Middle frontal gyrus (tissue), 1 donor: Measurements from ENCODE around the gene AKAP9.
"Not testable (repeated sequence)": the region's sequence is repeated elsewhere in the genome, so short reads cannot be mapped to it uniquely, and the experiment has no call there.

Source experiments
- DNase-seq: peaks from one replicate; pipeline ENCODE4 v3.0.0-alpha.2; 2015; ENCODE audit warnings: low spot score; ENCODE audit errors: extremely low spot score

Gene AKAP9

DNA sequence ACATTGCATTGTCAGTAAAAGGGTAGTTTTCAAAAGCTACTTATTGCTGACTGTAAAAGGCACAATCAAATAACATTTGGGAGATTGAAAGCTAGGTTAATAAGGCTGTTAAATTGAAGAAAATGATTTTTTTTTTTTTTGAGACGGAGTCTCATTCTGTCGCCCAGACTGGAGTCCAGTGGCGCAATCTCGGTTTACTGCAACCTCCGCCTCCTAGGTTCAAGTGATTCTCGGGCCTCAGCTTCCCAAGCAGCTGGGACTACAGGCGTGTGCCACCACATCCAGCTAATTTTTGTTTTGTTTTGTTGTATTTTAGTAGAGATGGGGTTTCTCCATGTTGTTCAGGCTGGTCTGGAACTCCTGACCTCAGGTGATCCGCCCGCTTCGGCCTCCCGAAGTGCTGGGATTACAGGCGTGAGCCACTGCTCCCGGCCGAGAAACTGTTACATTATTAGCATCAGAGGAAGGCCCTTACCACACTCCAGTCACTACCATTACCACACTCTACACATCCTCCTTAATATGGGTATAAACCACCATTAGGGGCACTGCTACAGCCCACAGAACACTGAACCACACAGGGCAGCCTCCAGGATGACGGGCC is 192.6 kb downstream of the AKAP9 start:
- DNase-seq = no peak

DNA sequence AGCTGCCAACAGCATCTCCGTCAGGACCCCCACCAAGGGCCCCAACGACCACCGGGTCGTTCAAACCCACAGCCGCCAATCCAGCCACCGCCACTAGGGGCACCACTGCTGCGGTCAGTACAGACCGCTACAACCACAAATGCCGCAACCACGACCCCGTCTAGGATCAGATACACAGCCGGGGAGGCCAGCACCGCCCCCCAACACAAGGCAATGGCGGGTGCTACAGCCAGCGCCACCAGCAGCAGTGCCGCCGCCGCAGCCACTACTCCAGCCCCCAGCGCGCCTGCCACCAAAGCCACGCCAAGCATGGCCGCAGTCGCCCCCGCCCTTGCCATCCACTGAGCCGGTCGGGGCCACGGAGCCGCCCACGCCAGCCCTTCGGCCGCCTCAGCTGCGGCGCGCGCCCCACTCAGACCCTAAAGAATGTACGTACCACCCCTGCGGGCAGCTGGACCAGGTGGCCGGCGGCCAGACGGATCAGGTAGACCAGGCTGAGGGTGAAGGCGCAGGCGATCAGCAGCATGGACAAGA is 193.1 kb downstream of the AKAP9 start:
- DNase-seq = no peak

DNA sequence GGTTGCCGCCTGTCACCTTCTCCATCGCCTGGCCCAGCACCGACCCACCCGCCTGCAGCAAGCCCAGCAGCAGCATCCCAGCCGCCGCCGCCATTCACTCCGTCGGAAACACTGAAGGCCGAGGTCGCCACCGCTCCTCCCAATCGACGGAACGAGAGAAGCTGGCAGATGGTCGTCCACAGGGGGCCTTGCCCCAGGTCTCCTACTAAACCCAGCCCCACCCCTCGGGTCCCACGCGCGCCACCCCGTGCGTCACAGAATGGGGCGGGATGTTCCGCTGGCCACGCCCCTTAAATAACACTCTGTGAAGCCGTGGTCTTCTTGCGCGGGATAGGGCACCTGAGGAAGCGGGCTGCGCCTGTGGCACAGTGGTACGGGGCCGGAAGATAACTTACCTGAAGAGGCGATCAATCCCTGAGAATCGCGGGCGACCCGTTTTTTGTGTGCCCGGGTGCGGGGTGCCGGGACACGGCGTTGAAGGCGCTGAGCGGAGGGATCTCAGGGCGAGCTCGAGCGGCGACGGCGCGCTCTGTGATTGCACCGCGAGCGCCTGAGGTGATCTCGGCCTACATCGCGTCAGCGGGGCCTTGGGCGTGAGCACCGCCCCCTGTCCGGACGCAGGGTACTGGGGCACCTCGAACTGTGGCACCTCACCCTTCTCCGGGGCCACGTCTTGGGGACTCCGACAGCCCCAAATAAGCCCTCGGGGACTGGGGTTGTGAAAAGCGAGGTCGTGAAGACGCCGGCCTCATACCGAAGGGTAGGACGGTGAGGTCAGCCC is 193.8 kb downstream of the AKAP9 start, which contains the start of gene CYP51A1:
Gene CYP51A1, minus strand, starts transcription at position 207 of the 781 bp plus-strand sequence. Its CDS starts 113 bp downstream, at position 94.
- peak; percentile 83 for DNase-seq

DNA sequence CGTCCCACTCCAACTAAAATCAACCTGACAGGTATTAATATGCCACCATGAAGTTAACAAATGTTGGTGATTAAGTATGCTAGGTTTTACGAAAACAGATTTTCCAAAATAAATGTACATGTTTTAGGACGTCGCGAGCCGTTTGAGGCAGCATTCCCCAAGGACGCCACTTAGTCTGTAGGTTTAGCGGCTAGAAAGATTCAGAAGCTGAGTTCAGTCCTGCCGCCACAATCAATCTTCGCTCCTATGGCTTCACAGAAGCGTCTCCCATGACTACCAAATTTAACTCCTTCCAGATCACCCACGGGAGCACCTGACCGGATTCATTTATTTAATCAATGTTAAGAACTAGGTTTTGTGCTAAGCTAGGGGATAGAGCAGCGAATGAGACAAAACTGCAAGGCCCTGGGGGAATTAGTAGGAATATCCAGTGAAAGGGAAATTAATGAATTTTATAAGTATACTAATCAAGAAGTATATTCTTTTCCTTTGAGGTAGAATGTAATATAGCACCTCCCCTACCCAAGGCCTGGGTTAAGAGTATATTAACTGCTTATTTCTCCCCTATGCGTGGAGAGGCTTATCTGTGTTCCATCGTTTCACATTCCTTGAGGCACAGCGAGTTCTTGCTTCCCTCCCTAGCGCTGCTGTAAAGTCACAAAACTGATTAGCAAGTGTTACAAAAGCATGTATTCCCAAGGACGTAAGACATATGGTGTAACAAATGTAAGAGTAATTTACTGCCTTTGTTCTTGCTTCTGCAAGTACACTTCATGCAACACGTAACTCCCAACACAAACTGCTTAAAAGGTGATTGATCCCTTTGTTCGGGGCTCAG is 194.6 kb downstream of the AKAP9 start:
- no peak for DNase-seq

DNA sequence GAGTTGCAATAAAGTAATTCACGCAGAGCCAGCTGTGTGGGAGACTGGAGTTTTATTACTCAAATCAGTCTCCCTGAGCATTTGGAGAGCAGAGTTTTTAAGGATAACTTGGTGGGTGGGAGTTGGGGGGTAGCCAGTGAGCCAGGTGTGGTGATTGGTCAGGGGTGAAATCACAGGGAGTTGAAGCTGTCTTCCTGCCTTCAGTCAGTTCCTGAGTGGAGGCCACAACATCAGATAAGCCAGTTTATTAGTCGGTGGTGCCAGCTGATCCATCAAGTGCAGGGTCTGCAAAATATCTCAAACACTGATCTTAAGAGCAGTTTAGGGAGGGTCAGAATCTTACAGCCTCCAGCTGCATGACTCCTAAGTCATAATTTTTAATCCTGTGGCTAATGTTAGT is 196.9 kb downstream of the AKAP9 start:
- no peak for DNase-seq

DNA sequence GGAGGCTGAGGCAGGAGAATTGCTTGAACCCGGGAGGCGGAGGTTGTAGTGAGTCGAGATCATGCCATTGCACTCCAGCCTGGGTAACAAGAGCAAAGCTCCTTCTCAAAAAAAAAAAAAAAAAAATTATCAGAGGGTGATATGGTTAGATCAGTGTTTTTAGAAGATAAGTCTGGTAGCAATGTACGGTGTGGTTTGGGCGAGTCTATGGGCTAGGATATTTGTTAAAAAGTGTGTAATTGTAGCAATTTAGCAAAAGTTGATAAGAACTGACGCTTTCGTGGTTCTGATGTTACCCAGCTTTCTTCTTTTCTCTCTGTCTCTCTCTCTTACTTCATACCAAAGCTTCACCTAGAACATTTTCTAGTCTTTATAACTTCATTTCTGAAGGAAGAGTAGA is 200.5 kb downstream of the AKAP9 start:
- DNase-seq = no peak

DNA sequence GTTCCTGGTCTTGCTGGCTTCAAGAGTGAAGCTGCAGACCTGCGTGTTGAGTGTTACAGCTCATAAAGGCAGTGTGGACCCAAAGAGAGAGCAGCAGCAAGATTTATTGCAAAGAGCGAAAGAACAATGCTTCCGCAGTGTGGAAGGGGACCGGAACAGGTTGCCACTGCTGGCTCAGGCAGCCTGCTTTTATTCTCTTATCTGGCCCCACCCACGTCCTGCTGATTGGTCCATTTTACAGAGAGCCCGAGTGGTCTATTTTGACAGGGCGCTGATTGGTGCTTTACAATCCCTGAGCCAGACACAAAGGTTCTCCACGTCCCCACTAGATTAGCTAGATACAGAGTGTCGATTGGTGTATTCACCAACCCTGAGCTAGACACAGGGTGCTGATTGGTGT is 202.1 kb downstream of the AKAP9 start:
- not testable (repeated sequence) for DNase-seq

DNA sequence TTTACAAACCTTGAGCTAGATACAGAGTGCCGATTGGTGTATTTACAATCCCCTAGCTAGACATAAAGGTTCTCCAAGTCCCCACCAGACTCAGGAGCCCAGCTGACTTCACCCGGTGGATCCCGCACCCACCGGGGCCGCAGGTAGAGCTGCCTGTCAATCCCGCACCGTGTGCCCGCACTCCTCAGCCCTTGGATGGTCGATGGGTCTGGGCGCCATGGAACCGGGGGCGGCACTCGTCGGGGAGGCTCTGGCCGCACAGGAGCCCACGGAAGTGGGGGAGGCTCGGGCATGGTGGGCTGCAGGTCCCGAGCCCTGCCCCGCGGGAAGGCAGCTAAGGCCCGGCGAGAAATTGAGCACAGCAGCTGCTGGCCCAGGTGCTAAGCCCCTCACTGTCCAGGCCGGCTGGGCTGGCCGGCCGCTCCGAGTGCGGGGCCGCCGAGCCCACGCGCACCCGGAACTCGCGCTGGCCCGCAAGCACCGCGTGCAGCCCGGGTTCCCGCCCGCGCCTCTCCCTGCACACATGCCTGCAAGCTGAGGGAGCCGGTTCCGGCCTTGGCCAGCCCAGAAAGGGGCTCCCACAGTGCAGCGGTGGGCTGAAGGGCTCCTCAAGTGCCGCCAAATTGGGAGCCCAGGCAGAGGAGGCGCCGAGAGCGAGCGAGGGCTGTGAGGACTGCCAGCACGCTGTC is 202.7 kb downstream of the AKAP9 start:
- not testable (repeated sequence) for DNase-seq

DNA sequence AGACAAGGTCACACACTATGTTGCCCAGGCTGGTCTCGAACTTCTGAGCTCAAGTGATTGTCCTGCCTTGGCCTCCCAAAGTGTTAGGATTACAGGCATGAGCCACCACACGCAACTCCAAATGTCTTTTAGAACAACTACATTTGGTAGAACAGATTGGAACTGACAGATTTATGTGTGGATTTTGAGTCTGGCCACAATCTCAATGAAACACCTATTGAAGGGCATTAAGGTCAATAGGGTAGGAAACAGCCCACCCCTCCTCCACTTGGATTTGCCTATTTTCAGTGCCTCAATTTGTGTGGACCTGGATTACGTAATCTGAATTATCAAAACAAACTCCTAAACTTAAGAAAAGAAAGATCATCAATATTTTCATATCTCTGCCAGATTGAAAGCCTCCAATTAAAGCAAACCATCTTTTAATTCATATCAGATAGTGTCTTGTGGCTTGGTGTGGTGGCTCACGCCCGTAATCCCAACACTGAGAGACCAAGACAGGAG is 209.1 kb downstream of the AKAP9 start:
- no peak for DNase-seq

DNA sequence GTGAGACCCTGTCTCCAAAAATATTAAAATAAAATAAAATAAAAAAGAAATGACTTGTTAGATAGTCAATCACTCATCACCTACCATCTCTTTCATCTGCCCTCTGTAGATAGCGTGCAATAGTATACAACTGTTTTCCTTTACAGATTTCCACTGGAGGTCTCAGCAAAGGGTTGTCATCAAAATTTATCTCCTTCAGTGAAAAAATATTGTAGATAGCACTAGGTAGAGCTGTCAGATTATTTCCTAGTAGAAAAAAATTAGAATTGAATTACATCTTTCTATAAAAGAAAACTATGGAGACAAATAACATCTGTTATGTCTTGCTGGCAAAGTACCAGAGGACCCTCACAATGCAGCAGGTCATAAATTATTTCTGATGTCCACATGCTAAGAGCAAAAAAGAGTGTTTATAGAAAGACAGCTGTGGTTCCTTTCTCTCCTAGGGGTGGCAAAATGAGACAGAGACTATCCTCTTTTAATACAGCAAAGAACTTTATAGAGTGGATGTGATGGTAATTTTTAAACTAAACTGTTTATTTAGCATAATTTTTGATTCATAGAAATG is 209.9 kb downstream of the AKAP9 start:
- DNase-seq = no peak

DNA sequence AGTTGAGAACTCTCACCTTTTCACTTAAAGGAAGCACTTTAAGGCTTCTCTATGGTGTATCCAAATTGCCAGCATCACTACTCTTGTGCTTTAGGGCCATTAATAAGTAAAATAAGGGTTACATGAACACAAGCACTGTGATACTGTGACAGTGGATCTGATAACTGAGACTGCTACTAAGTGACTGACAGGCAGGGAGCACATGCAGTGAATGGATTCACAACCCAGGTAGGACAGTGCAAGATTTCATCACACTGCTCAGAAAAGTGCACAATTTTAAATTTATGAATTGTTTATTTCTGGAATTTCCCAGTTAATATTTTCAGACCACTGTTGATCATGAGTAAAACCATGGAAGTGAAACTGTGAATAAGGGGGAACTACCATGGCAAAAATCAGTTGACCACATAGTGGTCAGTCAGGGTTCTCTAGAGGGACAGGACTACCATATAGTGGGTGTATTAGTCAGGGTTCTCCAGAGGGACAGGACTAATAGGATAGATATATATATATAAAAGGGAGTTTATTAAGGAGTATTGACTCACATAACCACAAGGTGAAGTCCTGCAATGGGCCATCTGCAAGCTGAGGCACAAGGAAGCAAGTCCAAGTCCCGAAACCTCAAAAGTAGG is 214.6 kb downstream of the AKAP9 start:
- no peak for DNase-seq

DNA sequence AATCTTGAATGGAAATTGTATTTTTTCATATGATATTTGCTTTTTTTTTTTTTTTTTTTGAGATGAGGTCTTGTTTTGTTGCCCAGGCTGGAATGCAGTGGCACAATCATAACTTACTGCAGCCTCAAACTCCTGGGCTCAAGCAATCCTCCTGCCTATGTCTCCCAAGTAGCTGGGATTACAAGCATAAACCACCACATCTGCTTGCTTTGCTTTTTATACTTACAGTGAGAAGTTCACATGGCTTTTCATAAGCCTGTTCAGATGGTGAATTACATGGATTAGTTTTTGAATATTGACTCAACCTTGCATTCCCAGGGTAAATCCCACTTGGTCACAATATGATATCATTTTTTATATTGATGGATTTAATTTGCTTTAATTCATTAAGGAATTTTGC is 216.3 kb downstream of the AKAP9 start:
- no peak for DNase-seq

DNA sequence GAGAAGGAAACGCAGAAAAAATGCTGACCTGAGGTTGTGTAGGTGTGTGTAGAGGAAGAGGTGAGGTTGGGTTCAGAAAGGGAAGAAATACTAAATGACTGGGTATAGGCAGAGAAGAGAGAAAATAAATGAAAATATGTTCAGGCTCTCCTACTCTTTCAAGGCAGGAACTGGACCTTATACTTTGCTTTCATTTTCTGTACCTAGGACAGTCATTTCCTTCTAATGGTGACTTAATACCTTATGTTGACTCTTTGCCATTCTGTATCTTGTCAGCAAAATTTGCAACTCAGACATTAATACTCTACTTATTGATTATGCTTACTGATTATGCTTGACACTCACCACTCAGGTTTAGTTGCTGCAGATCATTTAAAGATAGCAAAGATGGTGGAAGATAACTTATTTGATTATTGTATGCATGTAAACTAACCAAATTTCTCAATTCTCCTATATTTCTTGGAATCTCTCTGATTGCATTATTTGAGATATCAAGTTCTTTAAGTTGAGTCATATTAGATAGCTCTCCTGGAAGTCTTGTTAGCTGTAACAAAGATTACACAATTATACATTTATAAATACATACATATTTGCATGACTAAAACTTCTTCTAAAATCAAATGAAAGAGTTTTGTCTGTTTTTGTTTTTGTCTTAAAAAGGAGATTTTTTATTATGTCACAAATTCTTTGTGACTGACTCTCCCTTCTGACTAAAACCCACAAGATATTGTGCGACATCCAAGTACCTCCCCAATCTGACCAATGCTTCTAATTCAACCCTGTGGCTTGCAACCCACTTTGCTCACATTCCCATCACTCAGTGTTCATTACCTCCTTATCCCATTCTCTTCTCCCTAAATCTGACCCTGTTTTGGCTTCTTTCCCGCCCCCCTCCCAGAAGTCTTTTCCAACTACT is 218.3 kb downstream of the AKAP9 start:
- DNase-seq = no peak
